ENCODE data around the gene RGS3. TPM values are rescaled to one million over a fixed set of nuclear protein-coding genes. Genes with fewer than 3 reads are reported as not detected.
A peak's percentile ranks its signal among the peaks of the same experiment; 100 is the strongest.

The RGS3 gene
- polyA plus RNA-seq, 1 experiment = 41.0 TPM

DNA sequence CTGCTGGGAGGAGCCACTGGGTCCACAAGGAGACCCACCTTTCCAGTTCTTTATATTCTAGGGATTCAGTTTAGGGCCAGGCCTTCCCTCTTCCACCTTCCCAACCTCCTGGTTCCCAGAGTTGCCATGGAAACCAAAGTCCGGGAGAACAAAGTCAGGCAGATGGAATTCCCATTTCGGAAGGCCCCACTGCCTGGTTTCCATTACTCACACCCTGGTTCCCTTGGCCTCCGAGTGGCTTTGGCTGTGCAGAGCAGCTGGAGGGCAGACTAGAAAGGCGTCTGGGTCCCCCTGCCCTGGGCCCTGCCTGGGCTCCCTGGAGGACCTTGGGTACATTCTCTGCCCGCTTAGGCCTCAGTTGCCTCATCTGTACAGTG is 136.1 kb downstream of the RGS3 start:
- CTCF ChIA-PET = interaction anchor here (1.1 to 24.3 kb wide), 2 partner anchors 8 to 57 kb away, joined by 5 to 767 read pairs; no protein-coding TSS in a partner anchor
- peak overlapping the region; percentile 85 for H3K27ac ChIP-seq (ENCODE audit: low read depth, low read length)
- DNase-seq (ENCODE audit: low read depth, low spot score) = no peak
- H3K9me3 ChIP-seq (ENCODE audit: control insufficient read depth, insufficient read depth, low read length) = no peaks in the 10 kb centered on the region; the same call in 1 of the 2 replicates
- no peaks in the 10 kb centered on the region for H3K27me3 ChIP-seq (ENCODE audit: control insufficient read depth, insufficient read depth, low read length)
- TF ChIP-seq, protein P1, sequence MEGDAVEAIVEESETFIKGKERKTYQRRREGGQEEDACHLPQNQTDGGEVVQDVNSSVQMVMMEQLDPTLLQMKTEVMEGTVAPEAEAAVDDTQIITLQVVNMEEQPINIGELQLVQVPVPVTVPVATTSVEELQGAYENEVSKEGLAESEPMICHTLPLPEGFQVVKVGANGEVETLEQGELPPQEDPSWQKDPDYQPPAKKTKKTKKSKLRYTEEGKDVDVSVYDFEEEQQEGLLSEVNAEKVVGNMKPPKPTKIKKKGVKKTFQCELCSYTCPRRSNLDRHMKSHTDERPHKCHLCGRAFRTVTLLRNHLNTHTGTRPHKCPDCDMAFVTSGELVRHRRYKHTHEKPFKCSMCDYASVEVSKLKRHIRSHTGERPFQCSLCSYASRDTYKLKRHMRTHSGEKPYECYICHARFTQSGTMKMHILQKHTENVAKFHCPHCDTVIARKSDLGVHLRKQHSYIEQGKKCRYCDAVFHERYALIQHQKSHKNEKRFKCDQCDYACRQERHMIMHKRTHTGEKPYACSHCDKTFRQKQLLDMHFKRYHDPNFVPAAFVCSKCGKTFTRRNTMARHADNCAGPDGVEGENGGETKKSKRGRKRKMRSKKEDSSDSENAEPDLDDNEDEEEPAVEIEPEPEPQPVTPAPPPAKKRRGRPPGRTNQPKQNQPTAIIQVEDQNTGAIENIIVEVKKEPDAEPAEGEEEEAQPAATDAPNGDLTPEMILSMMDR (IDR thresholded peaks at IDR 0.05; ENCODE audit: low read depth, low read length) = no peak
- H3K4me3 ChIP-seq (ENCODE audit: low read depth, low read length) = no peak overlapping the region
- POLR2A ChIA-PET = interaction anchor here (0.6 to 1.2 kb wide), 2 partner anchors 15 to 33 kb away, joined by 3 to 4 read pairs; no protein-coding TSS in a partner anchor

DNA sequence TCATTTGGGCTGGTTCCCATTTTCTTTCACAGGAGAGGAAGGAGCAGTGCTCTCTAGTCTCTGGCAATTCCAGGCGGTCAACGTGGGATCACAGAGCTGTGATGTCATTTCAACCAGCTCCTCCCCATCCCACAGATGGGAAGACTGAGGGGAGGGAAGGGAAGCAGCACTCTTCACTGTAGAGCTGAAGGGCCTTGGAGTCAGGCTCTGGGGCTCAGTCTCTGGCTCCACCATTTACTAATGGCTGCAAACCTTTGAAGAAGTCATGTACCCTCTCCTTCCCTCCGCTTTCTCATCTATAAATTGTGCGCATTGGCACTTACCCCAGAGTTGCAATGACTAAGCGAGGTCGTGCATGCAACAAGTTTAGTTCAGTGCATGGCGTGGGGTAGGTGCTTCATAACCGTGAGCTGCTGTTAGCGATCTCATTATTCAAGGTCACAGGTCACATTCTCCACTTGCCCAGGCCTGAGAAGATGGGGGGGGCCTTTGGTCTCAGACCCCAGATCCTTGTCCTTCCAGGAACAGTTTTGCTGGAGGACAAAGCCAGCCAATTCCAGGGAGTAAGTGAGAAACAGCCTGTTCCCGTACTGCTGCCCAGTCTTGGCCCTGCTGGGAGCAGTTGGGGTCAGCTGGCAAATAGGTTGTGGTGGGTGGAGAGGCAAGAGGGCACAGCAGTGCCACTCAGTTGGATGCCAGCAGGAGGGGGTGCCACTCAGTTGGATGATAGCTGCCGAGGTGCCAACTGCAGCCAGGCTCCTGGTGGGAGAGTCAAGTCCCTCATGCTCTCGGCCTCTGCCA is 136.7 kb downstream of the RGS3 start:
- ChIA-PET CTCF (interaction anchor here (1.1 to 24.3 kb wide), 2 partner anchors 9 to 56 kb away, joined by 5 to 767 read pairs; no protein-coding TSS in a partner anchor), POLR2A (interaction anchor here (0.6 to 1.2 kb wide), 3 partner anchors 15 to 32 kb away, joined by 3 to 4 read pairs (median 3); no protein-coding TSS in a partner anchor)
- no peaks in the 10 kb centered on the region for H3K9me3 ChIP-seq (ENCODE audit: control insufficient read depth, insufficient read depth, low read length)
- H3K27me3 ChIP-seq (ENCODE audit: control insufficient read depth, insufficient read depth, low read length) = no peaks in the 10 kb centered on the region
- no peak for DNase-seq (ENCODE audit: low read depth, low spot score)
- TF ChIP-seq, protein P1 (IDR thresholded peaks at IDR 0.05; ENCODE audit: low read depth, low read length) = no peak
- H3K27ac ChIP-seq (ENCODE audit: low read depth, low read length) = peak overlapping the region; percentile 85
- H3K4me3 ChIP-seq (ENCODE audit: low read depth, low read length) = no peak overlapping the region

DNA sequence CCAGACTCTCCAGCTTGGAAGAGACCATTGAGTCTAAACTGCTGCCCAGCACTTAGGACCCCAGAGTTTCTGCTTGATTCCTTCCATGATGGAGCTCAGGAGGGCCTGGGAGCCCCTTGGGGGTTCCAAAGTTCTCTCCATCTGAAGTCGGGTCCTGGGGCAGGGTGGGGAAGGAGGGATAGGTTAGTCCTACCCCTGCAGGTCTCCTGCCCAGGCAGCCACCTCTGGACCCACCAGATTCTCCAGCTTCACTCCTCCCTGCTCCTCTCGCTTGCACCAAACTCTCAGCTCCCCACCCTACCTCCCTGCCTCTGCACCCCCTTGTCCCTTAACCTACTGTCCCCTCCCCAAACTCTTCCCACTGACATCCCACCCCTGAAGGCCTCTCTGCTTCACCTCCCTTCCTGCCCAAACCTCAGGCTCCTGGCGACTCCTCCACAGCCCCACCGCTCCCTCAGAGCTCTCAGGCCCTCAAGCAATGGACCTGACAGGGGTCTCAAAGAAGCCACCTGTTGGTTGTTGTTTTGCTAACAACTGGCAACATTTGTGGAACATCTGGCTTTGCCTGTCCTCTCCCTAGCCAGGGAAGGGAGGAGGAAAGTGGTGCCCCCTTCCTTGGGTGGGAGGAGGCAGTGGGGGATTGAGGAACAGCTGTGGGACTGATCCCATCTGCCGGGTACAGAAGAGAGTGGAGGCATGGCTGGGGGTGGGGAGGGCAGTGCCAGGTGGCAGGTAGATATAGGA is 137.5 kb downstream of the RGS3 start:
- H3K27me3 ChIP-seq (ENCODE audit: control insufficient read depth, insufficient read depth, low read length) = no peaks in the 10 kb centered on the region
- no peak for DNase-seq (ENCODE audit: low read depth, low spot score)
- POLR2A ChIA-PET = interaction anchor here (0.5 to 1.2 kb wide), 4 partner anchors 16 to 196 kb away, joined by 3 to 4 read pairs (median 4); no protein-coding TSS in a partner anchor
- H3K27ac ChIP-seq (ENCODE audit: low read depth, low read length) = peak overlapping the region; percentile 11
- TF ChIP-seq, protein P1 (IDR thresholded peaks at IDR 0.05; ENCODE audit: low read depth, low read length) = no peak
- H3K9me3 ChIP-seq (ENCODE audit: control insufficient read depth, insufficient read depth, low read length) = no peaks in the 10 kb centered on the region
- no peak overlapping the region for H3K4me3 ChIP-seq (ENCODE audit: low read depth, low read length)
- CTCF ChIA-PET = interaction anchor here (1.1 to 24.3 kb wide), 2 partner anchors 9 to 55 kb away, joined by 5 to 767 read pairs; no protein-coding TSS in a partner anchor

DNA sequence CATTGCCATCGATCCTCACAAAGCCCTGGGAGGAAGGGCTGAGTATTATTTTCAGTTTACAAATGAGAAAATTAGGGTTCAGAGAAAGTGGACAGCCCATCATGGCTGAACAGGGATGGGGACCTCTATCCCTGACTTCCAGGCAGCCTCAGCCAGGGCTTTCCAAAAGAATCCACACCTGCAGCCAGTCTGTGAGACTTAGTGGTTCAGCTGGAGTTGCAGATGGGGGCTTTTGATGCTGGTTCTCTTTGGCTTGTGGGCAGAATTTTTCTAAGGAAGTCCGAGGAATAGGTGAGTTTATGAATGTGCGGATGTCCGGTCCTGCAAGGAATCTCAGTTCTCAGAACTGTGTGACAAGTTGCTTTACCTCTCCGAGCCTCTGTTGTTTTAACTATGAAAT is 138.1 kb downstream of the RGS3 start:
- Histone ChIP-seq H3K9me3 (ENCODE audit: control insufficient read depth, insufficient read depth, low read length) (no peaks in the 10 kb centered on the region), H3K4me3 (ENCODE audit: low read depth, low read length) (no peak overlapping the region), H3K27ac (ENCODE audit: low read depth, low read length) (peak overlapping the region; percentile 31), H3K27me3 (ENCODE audit: control insufficient read depth, insufficient read depth, low read length) (no peaks in the 10 kb centered on the region)
- TF ChIP-seq, protein P1 (IDR thresholded peaks at IDR 0.05; ENCODE audit: low read depth, low read length) = no peak
- no peak for DNase-seq (ENCODE audit: low read depth, low spot score)
- ChIA-PET CTCF (interaction anchor here (0.9 to 24.3 kb wide), 3 partner anchors 10 to 55 kb away, joined by 3 to 767 read pairs (median 7); no protein-coding TSS in a partner anchor), POLR2A (interaction anchor here (0.6 to 1.4 kb wide), 4 partner anchors 8 to 54 kb away, joined by 3 to 8 read pairs (median 4); no protein-coding TSS in a partner anchor)
